ENCODE measurements around the gene CXCL3.

CXCL3 gene

DNA sequence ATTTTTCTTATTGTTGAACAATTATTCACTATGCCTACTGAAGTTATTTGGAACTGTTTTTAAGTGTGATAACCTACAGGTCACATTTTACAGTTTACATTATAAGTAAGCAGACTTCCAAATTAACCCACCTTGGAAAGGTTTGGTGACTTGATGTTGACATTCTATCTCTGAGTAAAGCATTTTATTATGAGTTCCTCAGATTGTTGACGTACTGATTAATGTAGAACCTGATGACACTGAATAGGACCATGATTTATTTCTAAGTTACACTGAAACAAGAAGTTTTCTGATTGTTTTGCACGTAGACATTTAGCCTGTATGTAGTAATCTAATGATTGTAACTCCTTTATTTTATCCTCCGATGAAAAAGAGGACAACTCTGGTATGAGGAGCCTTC lies 17.0 kb upstream of the CXCL3 start:
- DNase-seq (ENCODE audit: low read depth), result no peak

GRCh38 chr4:74055096-74055495 lies 16.6 kb upstream of the CXCL3 start:
- no peak overlapping the region for H3K4me3 ChIP-seq (ENCODE audit: low read length)
- no peak for TF ChIP-seq CTCF (conservative IDR thresholded peaks at IDR 0.05; ENCODE audit: low read length)
- DNase-seq (ENCODE audit: low read depth), result no peak

More for the DNA sequence above, 17.0 kb upstream of the CXCL3 start:
- TF ChIP-seq CTCF (conservative IDR thresholded peaks at IDR 0.05; ENCODE audit: low read length), result no peak
- no peak overlapping the region for H3K4me3 ChIP-seq (ENCODE audit: low read length)

- no peak for DNase-seq (ENCODE audit: low read depth)
- H3K4me3 ChIP-seq (ENCODE audit: low read length), result no peak overlapping the region
- no peak for TF ChIP-seq CTCF (conservative IDR thresholded peaks at IDR 0.05; ENCODE audit: low read length)
Observed at GRCh38 chr4:74054483-74055047, 16.1 kb upstream of the CXCL3 start.

DNA sequence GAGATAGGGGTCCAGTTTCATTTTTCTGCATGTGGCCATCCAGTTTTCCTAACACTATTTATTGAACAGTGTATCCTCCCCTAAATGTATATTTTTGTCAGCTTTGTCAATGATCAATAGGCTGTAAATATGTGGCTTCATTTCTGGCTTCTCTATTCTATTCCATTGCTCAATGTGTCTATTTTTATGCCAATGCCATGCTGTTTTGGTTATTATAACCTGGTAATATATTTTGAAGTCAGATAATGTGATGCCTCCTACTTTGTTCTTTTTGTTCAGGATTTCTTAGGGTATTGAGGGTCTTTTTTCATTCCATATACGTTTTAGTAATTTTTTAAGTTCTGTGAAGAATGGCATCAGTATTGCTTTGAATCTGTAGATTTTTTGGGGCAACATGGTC lies 8.7 kb upstream of the CXCL3 start:
- TF ChIP-seq CTCF (conservative IDR thresholded peaks at IDR 0.05; ENCODE audit: low read length), result no peak
- H3K4me3 ChIP-seq (ENCODE audit: low read length), result no peak overlapping the region
- no peak for DNase-seq (ENCODE audit: low read depth)

DNA sequence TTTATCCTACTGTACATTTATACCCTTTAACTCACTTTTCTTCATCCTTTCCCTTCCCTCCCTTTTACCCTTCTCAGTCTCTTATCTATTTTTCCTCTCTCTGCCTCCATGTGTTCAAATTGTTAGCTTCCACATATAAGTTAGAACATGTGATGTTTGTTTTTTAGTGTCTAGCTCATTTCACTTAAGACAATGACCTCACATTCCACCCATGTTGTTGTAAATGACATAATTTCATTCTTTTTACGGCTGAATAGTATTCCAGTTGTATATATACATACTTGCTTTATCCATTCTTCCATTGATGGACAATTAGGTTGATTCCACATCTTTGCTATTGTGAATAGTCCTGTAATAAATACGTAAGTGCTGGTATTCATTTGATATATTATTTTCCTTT lies 7.3 kb upstream of the CXCL3 start:
- DNase-seq (ENCODE audit: low read depth), result no peak
- H3K4me3 ChIP-seq (ENCODE audit: low read length), result no peak overlapping the region
- no peak for TF ChIP-seq CTCF (conservative IDR thresholded peaks at IDR 0.05; ENCODE audit: low read length)

GRCh38 chr4:74045247-74045646 lies 6.8 kb upstream of the CXCL3 start:
- no peak overlapping the region for H3K4me3 ChIP-seq (ENCODE audit: low read length)
- TF ChIP-seq CTCF (conservative IDR thresholded peaks at IDR 0.05; ENCODE audit: low read length), result no peak
- DNase-seq (ENCODE audit: low read depth), result no peak

DNA sequence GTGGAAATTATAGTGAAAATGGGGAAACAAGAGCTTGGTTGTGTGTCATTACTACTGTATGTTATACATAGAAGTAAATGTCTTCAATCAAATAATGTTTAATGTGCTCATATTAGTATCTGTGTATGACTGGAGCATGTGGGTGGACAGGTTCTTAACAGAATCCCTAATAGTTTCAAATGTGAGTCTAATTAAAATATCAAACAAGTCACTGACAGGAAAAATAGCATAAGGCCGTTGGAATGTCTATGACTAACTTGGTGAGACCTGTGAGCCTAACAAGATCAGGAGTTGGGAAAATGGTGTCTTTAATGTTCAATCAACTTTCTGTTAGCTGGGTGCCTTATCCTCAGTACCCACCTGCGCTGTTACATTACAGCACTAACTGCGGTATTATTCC lies 6.2 kb upstream of the CXCL3 start:
- no peak for TF ChIP-seq CTCF (conservative IDR thresholded peaks at IDR 0.05; ENCODE audit: low read length)
- no peak overlapping the region for H3K4me3 ChIP-seq (ENCODE audit: low read length)
- DNase-seq (ENCODE audit: low read depth), result peak; percentile 50
